Ovary (tissue), 3 donors: Measurements from ENCODE around the gene PTTG1IP.

ENCODE experiments used
- POLR2A ChIP-seq: fragments of 450-650 bp; IDR thresholded peaks from one replicate; pipeline ENCODE4 v1.6.1; 2017; ENCODE audit warnings: antibody characterized with exemption, mild to moderate bottlenecking, moderate library complexity
- TF ChIP-seq, protein P1 (sequence below), 3 donors: fragments of 450-650 bp in 2 of 3; fragments of 200-600 bp in 1 of 3; IDR thresholded peaks; one replicate each; pipeline versions ENCODE4 v1.5.1 to v1.8.0; 2016 to 2022; ENCODE audit warnings: antibody characterized with exemption in 3 of 3, mild to moderate bottlenecking in 1 of 3
- donor health status: DM: no; HTN: no; CAD: no.

DNA sequence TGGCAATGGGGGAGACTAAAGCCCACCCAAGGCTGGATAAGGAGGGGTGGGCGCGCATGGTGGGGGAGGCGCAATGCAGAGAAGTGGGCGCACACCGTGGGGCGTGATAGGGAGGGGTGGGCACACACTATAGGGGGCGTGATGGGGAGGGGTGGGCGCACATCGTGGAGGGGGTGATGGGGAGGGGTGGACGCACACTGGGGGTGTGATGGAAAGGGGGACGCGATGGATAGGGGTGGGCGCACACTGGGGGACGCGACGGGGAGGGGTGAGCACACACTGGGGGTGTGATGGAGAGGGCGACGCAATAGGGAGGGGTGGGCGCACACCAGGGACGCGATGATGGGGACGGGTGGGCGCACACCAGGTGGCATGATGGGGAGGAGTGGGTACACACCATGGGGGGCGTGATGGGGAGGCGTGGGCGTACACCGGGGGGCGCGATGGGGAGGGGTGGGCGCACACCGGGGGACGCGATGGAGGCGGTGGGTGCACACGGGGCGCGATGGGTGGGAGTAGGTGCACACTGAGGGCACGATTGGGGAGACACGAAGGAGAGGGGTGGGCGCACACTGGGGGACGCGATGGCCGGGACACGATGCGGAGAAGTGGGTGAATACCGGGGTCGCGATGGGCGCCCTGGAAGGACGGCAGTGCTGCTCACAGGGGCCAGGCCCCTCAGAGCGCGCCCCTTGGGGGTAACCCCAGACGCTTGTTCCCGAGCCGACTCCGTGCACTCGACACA, 56.6 kb downstream of the PTTG1IP start:
- TF ChIP-seq, protein P1, sequence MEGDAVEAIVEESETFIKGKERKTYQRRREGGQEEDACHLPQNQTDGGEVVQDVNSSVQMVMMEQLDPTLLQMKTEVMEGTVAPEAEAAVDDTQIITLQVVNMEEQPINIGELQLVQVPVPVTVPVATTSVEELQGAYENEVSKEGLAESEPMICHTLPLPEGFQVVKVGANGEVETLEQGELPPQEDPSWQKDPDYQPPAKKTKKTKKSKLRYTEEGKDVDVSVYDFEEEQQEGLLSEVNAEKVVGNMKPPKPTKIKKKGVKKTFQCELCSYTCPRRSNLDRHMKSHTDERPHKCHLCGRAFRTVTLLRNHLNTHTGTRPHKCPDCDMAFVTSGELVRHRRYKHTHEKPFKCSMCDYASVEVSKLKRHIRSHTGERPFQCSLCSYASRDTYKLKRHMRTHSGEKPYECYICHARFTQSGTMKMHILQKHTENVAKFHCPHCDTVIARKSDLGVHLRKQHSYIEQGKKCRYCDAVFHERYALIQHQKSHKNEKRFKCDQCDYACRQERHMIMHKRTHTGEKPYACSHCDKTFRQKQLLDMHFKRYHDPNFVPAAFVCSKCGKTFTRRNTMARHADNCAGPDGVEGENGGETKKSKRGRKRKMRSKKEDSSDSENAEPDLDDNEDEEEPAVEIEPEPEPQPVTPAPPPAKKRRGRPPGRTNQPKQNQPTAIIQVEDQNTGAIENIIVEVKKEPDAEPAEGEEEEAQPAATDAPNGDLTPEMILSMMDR (IDR thresholded peaks at IDR 0.05), result no peak
- TF ChIP-seq POLR2A, result no peak
